ENCODE data around the gene SLC8A1. TPM values are rescaled to one million over a fixed set of nuclear protein-coding genes. Genes with fewer than 3 reads are reported as not detected.

Gene SLC8A1
- total RNA-seq, result 10 to 100 TPM in 1 of 2 donors, 1 to 10 TPM in 1; 3.1 to 22.6 TPM
- long read RNA-seq, result 0 reads

- intact Hi-C loops (cut with DNase I, micrococcal nuclease), result no loop called here
- ATAC-seq, result no peak
- DNase-seq, result no peak
These were observed at the start of gene SLC8A1 for GRCh38 chr2:40451918-40452605. SLC8A1 (minus strand) TSS chr2:40452090.

DNA sequence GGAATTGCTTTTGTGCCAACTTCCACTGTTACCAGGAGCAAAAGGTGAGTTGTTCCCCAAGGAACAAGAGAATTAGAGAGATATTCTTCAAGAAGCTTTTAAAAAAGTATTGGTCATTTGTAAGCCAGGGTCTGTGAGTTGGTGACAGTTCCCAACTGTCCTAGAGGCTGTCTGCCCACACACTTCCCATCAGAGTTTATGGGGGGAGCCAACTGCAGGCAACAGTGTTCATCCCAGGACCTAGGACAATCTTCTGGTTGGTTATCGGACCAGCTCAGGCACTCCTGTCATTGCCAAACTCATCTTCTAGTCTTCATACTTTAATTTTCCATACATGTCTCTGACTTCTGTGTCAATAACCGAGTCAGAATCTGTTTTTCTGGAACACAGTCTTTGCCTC is 47.5 kb upstream of the SLC8A1 start:
- no peak for DNase-seq
- no peak for ATAC-seq
- intact Hi-C loops (cut with DNase I, micrococcal nuclease), result no loop called here

- DNase-seq (no peak), ATAC-seq (no peak)
- intact Hi-C loops (cut with DNase I, micrococcal nuclease), result no loop called here
These were observed 45.5 kb upstream of the SLC8A1 start for GRCh38 chr2:40497251-40497859.

DNA sequence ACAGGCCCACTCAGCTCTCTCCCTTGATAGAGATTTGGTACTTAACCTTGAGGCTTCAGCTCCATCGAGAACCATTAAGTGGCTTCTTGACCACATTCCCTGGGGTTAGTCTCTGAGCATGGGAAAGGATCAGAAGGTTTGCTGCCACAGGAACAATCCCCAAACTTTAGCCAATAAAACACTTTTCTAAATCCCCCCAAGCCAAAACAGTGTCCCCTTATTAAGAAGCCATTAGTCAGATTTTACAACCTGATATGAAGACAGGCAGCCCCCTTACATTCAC is 37.7 kb upstream of the SLC8A1 start:
- intact Hi-C loops (cut with DNase I, micrococcal nuclease), result no loop called here
- no peak for ATAC-seq
- no peak for DNase-seq

DNA sequence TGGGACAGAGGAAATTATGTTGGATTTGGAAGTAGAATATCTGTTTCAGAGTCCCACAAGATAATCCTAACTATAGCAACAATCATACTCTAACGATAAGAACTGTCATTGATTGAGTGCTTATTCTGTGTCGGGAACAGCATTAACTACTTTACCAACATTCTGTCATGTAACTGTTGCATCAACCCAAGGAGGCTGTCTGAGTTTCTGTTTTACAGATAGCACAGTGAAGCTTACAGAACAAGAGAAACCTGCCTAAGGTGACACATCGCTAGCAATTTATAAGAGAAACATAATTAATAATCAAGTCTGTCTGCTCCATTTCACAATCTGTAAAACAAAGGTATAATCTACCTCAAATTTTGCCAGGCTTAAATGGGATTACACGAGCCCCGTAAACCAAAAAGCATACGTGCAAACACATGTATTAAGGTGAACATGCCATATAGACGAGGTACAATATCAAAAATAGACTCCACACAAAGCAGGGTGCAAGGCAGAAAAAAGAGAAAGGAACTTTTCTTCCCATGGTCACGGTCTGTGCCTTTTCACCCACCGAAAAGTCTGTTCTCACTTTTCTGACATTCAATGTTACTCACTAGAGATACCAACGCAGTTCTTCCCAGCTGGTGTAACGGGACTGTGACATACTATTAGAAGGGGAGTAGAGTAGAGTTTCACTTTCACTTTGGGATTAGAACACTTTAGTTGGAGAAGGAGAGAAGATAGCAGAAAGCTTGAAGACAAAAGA is 37.2 kb upstream of the SLC8A1 start:
- intact Hi-C loops (cut with DNase I, micrococcal nuclease), result no loop called here
- ATAC-seq (no peak), DNase-seq (no peak)

- no peak for ATAC-seq
- intact Hi-C loops (cut with DNase I, micrococcal nuclease), result no loop called here
- DNase-seq, result no peak
These were observed 36.3 kb upstream of the SLC8A1 start for GRCh38 chr2:40488101-40488601.

- intact Hi-C loops (cut with DNase I, micrococcal nuclease), result no loop called here
- ATAC-seq, result no peak
These were observed 35.7 kb upstream of the SLC8A1 start for GRCh38 chr2:40487602-40488001.

DNA sequence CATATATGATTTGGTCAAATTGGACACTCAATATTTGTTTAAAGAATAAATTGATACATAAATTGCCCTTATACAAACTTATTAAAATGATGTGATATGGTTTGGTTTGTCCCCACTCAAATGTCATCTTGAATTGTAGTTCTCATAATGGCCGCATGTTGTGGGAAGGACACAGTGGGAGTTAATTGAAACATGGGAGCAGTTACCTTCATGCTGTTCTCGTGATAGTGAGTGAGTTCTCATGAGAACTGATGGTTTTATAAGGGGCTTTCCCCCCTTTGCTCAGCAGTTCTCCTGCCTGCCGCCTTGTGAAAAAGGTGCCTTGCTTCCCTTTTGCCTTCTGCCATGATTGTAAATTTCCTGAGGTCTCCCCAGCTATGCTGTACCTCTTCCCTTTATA is 34.0 kb upstream of the SLC8A1 start:
- ATAC-seq (no peak), DNase-seq (no peak)
- intact Hi-C loops (cut with DNase I, micrococcal nuclease), result no loop called here

More at GRCh38 chr2:40487602-40488001, 35.7 kb upstream of the SLC8A1 start:
- DNase-seq, result no peak

DNA sequence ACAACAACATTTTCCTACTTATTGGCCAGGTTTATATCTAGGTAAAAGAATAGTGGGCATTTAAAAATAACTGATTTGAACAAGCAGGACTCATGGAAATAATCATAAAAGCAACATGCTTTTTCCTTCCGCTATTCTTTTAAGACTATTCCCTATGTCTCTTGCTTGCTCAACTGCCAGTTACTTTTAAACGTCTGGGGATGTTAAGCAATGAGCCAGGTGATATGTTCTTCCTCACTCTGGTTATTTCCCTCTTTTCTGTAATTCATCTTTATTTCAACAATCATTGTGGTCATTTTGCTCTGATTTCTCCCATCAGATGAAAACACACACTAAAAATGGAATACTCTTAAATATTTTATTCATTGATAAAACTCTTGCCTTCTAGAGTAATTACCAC is 33.4 kb upstream of the SLC8A1 start:
- intact Hi-C loops (cut with DNase I, micrococcal nuclease), result no loop called here

GRCh38 chr2:40483549-40484243 is 31.8 kb upstream of the SLC8A1 start:
- ATAC-seq (no peak), DNase-seq (no peak)
- intact Hi-C loops (cut with DNase I, micrococcal nuclease), result no loop called here

More for the DNA sequence above, 33.4 kb upstream of the SLC8A1 start:
- no peak for ATAC-seq
- no peak for DNase-seq

DNA sequence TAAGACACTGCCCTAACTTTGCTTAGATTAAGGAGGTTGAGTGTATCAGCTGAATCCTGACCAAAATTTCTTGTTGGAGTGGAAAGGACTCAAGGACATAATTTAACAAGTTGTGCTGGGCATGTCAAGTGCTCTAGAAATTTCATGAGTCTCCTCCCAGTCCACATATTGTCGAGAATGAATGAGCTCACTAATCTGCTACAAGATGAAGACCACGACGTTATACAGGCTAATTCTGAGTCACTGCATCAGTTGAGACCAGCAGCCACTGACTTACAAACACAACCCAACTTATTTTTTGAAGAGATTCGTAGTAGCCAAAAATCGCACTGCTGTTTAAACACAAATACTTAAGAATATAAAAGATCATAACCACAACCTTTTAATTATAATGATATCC is 28.7 kb upstream of the SLC8A1 start:
- DNase-seq, result no peak
- ATAC-seq, result no peak
- intact Hi-C loops (cut with DNase I, micrococcal nuclease), result no loop called here

DNA sequence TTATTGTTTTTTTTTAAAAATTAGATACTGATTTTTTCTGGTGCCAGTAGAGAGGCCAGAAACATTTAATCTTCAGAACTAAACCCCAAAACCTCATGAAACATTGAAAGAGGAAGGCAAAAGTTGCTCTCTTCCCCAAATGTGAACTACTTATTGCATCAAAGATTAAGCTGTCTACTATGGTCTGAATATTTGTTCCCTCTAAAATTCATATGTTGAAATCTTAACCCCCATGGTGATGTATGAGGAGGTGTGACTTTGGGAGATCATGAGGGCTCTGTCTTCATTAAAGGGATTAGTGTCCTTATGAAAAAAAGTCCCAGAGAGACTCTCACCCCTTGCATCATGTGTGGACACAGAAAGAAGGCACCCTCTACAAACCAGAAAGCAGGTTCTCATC is 28.2 kb upstream of the SLC8A1 start:
- intact Hi-C loops (cut with DNase I, micrococcal nuclease), result no loop called here
- ATAC-seq, result no peak
- DNase-seq, result no peak

GRCh38 chr2:40477361-40477760 is 25.5 kb upstream of the SLC8A1 start:
- DNase-seq, result no peak
- ATAC-seq, result no peak
- intact Hi-C loops (cut with DNase I, micrococcal nuclease), result no loop called here

DNA sequence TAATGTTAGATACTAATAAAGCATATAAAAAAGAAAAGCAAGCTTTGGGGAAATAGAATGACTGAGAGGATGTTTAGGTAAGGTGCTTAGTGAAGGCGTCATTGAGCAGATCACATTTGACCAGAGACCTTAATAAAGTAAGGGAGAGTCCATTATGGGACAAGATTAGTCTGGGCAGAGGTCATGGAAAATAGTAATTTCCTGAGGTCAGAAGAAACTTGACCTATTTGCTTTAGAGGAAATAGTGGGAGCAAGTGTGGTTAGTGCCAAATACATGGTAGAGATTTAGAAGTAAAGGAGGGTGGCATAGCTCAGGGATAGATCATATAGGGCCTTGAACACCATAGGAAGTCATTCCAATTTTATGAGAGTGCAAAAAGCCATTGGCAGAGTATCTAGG is 24.5 kb upstream of the SLC8A1 start:
- intact Hi-C loops (cut with DNase I, micrococcal nuclease), result no loop called here
- DNase-seq (no peak), ATAC-seq (no peak)

GRCh38 chr2:40474306-40474705 is 22.4 kb upstream of the SLC8A1 start:
- no peak for DNase-seq
- no peak for ATAC-seq
- intact Hi-C loops (cut with DNase I, micrococcal nuclease), result no loop called here

DNA sequence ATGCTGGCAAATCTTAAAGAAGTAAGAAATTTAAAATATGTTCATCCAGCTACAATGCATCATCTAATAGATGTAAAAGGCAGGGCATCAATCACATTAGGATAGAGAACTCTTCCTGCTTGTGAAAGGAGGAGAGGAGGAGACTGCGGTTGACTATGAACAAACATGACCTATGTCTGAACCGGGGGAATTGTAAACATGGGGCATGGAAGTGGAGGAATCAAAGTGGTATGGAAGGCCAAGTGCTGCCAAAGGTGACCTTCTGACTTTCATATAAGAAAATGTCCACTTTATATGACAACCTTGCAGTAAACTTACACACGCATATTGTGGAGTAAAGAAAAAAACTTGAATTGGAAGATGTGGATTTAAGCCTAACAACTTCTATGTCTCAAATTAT is 20.0 kb upstream of the SLC8A1 start:
- intact Hi-C loops (cut with DNase I, micrococcal nuclease), result no loop called here
- ATAC-seq (no peak), DNase-seq (no peak)

DNA sequence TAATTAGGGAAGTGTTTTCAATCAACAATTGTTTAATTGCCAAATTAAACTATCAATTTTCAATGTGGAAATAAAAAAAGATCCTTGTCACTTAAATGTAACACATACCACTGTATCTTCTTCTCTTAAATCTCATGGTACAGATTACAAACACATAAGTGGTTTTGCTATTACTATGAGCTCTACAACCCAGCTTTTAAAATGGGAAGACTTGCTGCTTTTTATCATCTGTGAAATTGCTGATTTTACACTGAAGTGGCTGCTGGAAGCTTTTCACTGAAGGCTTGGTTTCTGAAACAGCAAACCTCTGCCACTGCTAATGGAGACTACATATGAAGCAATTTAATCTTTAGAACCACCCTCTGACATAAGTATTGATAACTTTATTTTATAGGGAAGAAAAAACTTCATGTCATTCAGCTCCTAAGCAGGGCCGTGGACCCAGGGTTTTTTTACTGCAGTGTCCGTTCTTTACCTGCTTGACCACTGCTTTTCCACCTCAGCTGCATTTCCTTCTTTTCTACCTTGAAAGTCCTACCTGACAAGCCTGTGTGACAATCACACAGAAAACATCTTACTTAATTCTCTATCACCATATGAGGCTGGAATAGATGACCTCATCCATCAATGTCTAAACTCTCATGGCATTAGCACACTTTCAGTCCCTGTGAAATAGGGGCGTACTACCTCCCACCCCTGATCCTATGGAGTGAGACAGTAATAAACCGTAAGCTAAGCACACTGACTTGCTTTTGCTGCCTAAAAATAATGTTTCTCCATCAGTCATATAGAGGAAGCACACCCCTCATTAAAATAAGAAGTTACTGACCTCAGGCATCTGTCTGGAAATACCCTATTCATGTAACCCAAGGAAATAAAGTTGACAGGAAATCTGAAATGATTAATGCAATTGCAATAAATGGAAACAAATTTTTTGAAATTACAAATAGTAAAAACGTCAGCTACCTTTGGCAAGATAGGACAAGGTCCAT is 19.2 kb upstream of the SLC8A1 start:
- ATAC-seq, result no peak
- intact Hi-C loops (cut with DNase I, micrococcal nuclease), result no loop called here
- DNase-seq, result no peak

DNA sequence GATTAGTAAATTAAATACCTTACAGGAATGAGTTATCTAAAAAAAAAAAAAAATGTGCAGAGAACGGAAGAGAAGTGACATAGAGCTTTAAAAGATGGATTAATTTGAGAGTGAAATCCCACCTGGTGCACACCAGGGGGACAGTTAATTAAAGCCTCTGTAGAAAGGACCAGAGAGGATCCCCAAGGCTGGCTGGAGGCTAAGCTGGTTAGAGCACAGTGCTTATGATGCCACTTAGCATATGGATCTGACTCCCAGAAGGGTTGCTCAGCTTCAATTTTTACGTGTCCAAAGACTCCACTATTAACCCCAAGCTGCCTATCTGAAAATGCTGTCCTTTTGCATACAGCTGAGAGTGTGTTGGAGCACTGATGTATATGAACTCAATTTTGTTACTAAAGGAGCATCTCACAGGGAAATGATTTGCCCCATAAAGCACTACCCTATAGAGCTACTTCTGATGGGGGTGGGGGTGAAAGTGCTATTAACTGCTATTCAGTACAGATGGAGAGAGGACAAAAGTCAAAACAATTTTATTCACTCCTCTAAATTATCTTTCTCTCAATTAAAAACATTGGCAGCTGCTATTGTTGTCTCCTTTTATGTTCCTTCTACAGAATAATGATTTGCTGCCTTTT is 15.2 kb upstream of the SLC8A1 start:
- DNase-seq (no peak), ATAC-seq (no peak)
- intact Hi-C loops (cut with DNase I, micrococcal nuclease), result no loop called here

Measured in left colon (tissue), 2 donors.